Caco-2 (cell line): ENCODE results near the gene CRYAA. TPM values are rescaled to one million over a fixed set of nuclear protein-coding genes. Genes with fewer than 3 reads are reported as not detected.
"Not testable (repeated sequence)": the region's sequence is repeated elsewhere in the genome, so short reads cannot be mapped to it uniquely, and the experiment has no call there.

ENCODE experiments used
- Bru-seq: library from RNA; stranded (reverse); fragments of 400-500 nt; gene quantifications from one replicate; lab custom pipeline; 2021; lab: Mats Ljungman, UMichigan
- BruChase-seq, 2 experiments: library from RNA; stranded (reverse); fragments of 400-500 nt; gene quantifications; one replicate each; lab custom pipeline; 2021; lab: Mats Ljungman, UMichigan
- BruUV-seq: library from RNA; stranded (reverse); fragments of 400-500 nt; replicated peaks from 2 replicates; lab custom pipeline; 2021; lab: Mats Ljungman, UMichigan
- CTCF ChIA-PET: fragments of 300-600 bp; sonication (Branson Sonifier 250); formaldehyde crosslinking; loops from one replicate; lab custom pipeline; 2022; ENCODE audit warnings: antibody characterized with exemption; lab: Charles Lee
- POLR2A ChIA-PET: fragments of 300-600 bp; sonication (Branson Sonifier 250); formaldehyde crosslinking; loops from one replicate; lab custom pipeline; 2022; ENCODE audit warnings: antibody characterized with exemption; lab: Charles Lee
- DNase-seq, 2 experiments: peaks; one replicate each; pipeline versions ENCODE4 v3.0.0 to v3.0.0-alpha.2; 2020 to 2022
- H3K27me3 ChIP-seq: replicated peaks from 2 replicates; pipeline ENCODE4 v1.6.0; 2011; ENCODE audit warnings: low read length; ENCODE audit not compliant: control insufficient read depth, insufficient read depth
- H3K36me3 ChIP-seq: 2 replicates; pipeline ENCODE4 v1.5.1; 2011; ENCODE audit warnings: low read length; ENCODE audit not compliant: control insufficient read depth, insufficient read depth
- H3K4me1 ChIP-seq: fragments of 250-450 bp; sonication (Bioruptor Pico); 2 replicates; pipeline ENCODE4 v1.5.1; 2020; ENCODE audit warnings: mild to moderate bottlenecking
- H3K4me3 ChIP-seq: 2 replicates; pipeline ENCODE4 v1.5.1; 2011; ENCODE audit warnings: low read depth, mild to moderate bottlenecking, control low read depth, low read length
- H3K9me3 ChIP-seq: fragments of 250-450 bp; sonication (Bioruptor Pico); 2 replicates; pipeline ENCODE4 v1.5.1; 2020; ENCODE audit warnings: mild to moderate bottlenecking, moderate library complexity
- H3K27ac Mint-ChIP-seq: one replicate; pipeline ENCODE4 v1.8.0; 2022; ENCODE audit warnings: mixed read lengths; ENCODE audit not compliant: unreplicated experiment
- H3K27me3 Mint-ChIP-seq: one replicate; pipeline ENCODE4 v1.8.0; 2022; ENCODE audit warnings: mixed read lengths; ENCODE audit not compliant: insufficient read depth, unreplicated experiment
- H3K36me3 Mint-ChIP-seq: one replicate; pipeline ENCODE4 v1.8.0; 2022; ENCODE audit warnings: mild to moderate bottlenecking, mixed read lengths; ENCODE audit not compliant: insufficient read depth, unreplicated experiment
- H3K4me1 Mint-ChIP-seq: one replicate; pipeline ENCODE4 v1.8.0; 2022; ENCODE audit warnings: low read depth, mixed read lengths; ENCODE audit not compliant: unreplicated experiment
- H3K4me3 Mint-ChIP-seq: one replicate; pipeline ENCODE4 v1.8.0; 2022; ENCODE audit warnings: mild to moderate bottlenecking, moderate library complexity, mixed read lengths; ENCODE audit not compliant: unreplicated experiment
- H3K9me3 Mint-ChIP-seq: one replicate; pipeline ENCODE4 v1.8.0; 2022; ENCODE audit warnings: mixed read lengths; ENCODE audit not compliant: unreplicated experiment
- intact Hi-C: fragments of 100-400 bp; cut with micrococcal nuclease; formaldehyde crosslinking; loops from one replicate; pipeline ENCODE4 v1.10.0; 2022; ENCODE audit not compliant: unreplicated experiment
- long read RNA-seq: library from polyadenylated mRNA; stranded (forward); transcript quantifications from one replicate; pipeline ENCODE4 v2.0.0, GENCODE V29; 2022
- total RNA-seq: library from RNA; stranded (reverse); gene quantifications from 2 replicates; pipeline ENCODE4 v1.2.3, GENCODE V29; 2022

CRYAA gene
- total RNA-seq (not detected in 2 replicates), Bru-seq, nascent RNA (not detected), BruChase-seq, experiment 1, labeled RNA remaining after a 2-hour chase (not detected), BruChase-seq, experiment 2, labeled RNA remaining after a 6-hour chase (not detected)
- long read RNA-seq, result 0 reads

- not testable (repeated sequence) for H3K9me3 Mint-ChIP-seq
Measured at GRCh38 chr21:43168708-43169107, at the start of gene CRYAA. CRYAA (plus strand) TSS chr21:43169008; CDS start chr21:43169100, 92 bp downstream.

GRCh38 chr21:43130094-43130493 is 38.7 kb upstream of the CRYAA start:
- H3K27ac Mint-ChIP-seq, H3K27me3 ChIP-seq, H3K9me3 Mint-ChIP-seq, H3K9me3 ChIP-seq, H3K4me1 ChIP-seq, H3K4me1 Mint-ChIP-seq, H3K36me3 ChIP-seq, DNase-seq, POLR2A ChIA-PET, CTCF ChIA-PET, H3K36me3 Mint-ChIP-seq, BruUV-seq, intact Hi-C loops, H3K4me3 Mint-ChIP-seq, H3K4me3 ChIP-seq, H3K27me3 Mint-ChIP-seq: not testable (repeated sequence)

More at GRCh38 chr21:43168708-43169107, at the start of gene CRYAA:
- H3K27me3 Mint-ChIP-seq, DNase-seq, H3K4me1 Mint-ChIP-seq, H3K4me3 ChIP-seq, intact Hi-C loops, H3K36me3 ChIP-seq, H3K36me3 Mint-ChIP-seq, H3K9me3 ChIP-seq, BruUV-seq, H3K27ac Mint-ChIP-seq, H3K27me3 ChIP-seq, H3K4me1 ChIP-seq, POLR2A ChIA-PET, H3K4me3 Mint-ChIP-seq, CTCF ChIA-PET: not testable (repeated sequence)

- H3K4me1 Mint-ChIP-seq, H3K27me3 ChIP-seq, H3K4me1 ChIP-seq, H3K36me3 ChIP-seq, POLR2A ChIA-PET, DNase-seq, H3K27me3 Mint-ChIP-seq, H3K4me3 Mint-ChIP-seq, H3K36me3 Mint-ChIP-seq, H3K9me3 Mint-ChIP-seq, H3K9me3 ChIP-seq, BruUV-seq, H3K4me3 ChIP-seq, CTCF ChIA-PET, intact Hi-C loops, H3K27ac Mint-ChIP-seq: not testable (repeated sequence)
Measured at GRCh38 chr21:43134520-43134919, 34.3 kb upstream of the CRYAA start.

GRCh38 chr21:43138944-43139343 is 29.9 kb upstream of the CRYAA start:
- H3K4me1 ChIP-seq, H3K27ac Mint-ChIP-seq, H3K4me3 ChIP-seq, H3K36me3 ChIP-seq, H3K4me1 Mint-ChIP-seq, CTCF ChIA-PET, H3K36me3 Mint-ChIP-seq, H3K27me3 ChIP-seq, H3K9me3 Mint-ChIP-seq, intact Hi-C loops, H3K9me3 ChIP-seq, H3K4me3 Mint-ChIP-seq, POLR2A ChIA-PET, BruUV-seq, H3K27me3 Mint-ChIP-seq: not testable (repeated sequence)
- peak; percentile 32 to 45 for DNase-seq

GRCh38 chr21:43141407-43141806 is 27.4 kb upstream of the CRYAA start:
- H3K4me3 ChIP-seq, H3K27ac Mint-ChIP-seq, H3K4me1 Mint-ChIP-seq, H3K27me3 ChIP-seq, intact Hi-C loops, H3K9me3 ChIP-seq, DNase-seq, H3K4me3 Mint-ChIP-seq, H3K4me1 ChIP-seq, H3K27me3 Mint-ChIP-seq, CTCF ChIA-PET, BruUV-seq, H3K36me3 ChIP-seq, H3K9me3 Mint-ChIP-seq, H3K36me3 Mint-ChIP-seq, POLR2A ChIA-PET: not testable (repeated sequence)

- H3K9me3 Mint-ChIP-seq, CTCF ChIA-PET, POLR2A ChIA-PET, H3K27me3 ChIP-seq, BruUV-seq, H3K9me3 ChIP-seq, H3K36me3 Mint-ChIP-seq, H3K4me1 ChIP-seq, H3K27ac Mint-ChIP-seq, DNase-seq, H3K4me3 Mint-ChIP-seq, H3K27me3 Mint-ChIP-seq, H3K4me3 ChIP-seq, H3K4me1 Mint-ChIP-seq, H3K36me3 ChIP-seq, intact Hi-C loops: not testable (repeated sequence)
Measured at GRCh38 chr21:43146637-43147036, 22.2 kb upstream of the CRYAA start.

GRCh38 chr21:43147999-43148398 is 20.8 kb upstream of the CRYAA start:
- H3K36me3 Mint-ChIP-seq, H3K4me1 ChIP-seq, H3K4me1 Mint-ChIP-seq, H3K4me3 ChIP-seq, BruUV-seq, CTCF ChIA-PET, H3K9me3 Mint-ChIP-seq, H3K36me3 ChIP-seq, POLR2A ChIA-PET, H3K27me3 ChIP-seq, H3K4me3 Mint-ChIP-seq, H3K27ac Mint-ChIP-seq, H3K9me3 ChIP-seq, H3K27me3 Mint-ChIP-seq, intact Hi-C loops, DNase-seq: not testable (repeated sequence)
